ENCODE results near the gene LATS1. TPM values are rescaled to one million over a fixed set of nuclear protein-coding genes. Genes with fewer than 3 reads are reported as not detected.
"Not testable (repeated sequence)": the region's sequence is repeated elsewhere in the genome, so short reads cannot be mapped to it uniquely, and the experiment has no call there.

Gene LATS1
- polyA plus RNA-seq, 1 donor = 37.9 TPM

- no peak for DNase-seq
These were observed 15.3 kb upstream of the LATS1 start for GRCh38 chr6:149733089-149733720.

- DNase-seq = no peak
These were observed 11.9 kb upstream of the LATS1 start for GRCh38 chr6:149729824-149730223.

- no peak for DNase-seq
These were observed 10.8 kb upstream of the LATS1 start for GRCh38 chr6:149728499-149729234.

- DNase-seq = no peak
These were observed 10.0 kb upstream of the LATS1 start for GRCh38 chr6:149727793-149728498.

- DNase-seq = no peak
These were observed 7.9 kb upstream of the LATS1 start for GRCh38 chr6:149725785-149726184.

- no peak for DNase-seq
These were observed 6.0 kb upstream of the LATS1 start for GRCh38 chr6:149723771-149724417.

GRCh38 chr6:149723262-149723661, 5.4 kb upstream of the LATS1 start:
- DNase-seq = no peak

GRCh38 chr6:149719531-149719930, 1.6 kb upstream of the LATS1 start:
- no peak for DNase-seq

- no peak for DNase-seq
These were observed 680 bp downstream of the LATS1 start for GRCh38 chr6:149717255-149717587.

- no peak for DNase-seq
These were observed 1.5 kb downstream of the LATS1 start for GRCh38 chr6:149716181-149716963.

- DNase-seq = no peak
These were observed 3.5 kb downstream of the LATS1 start for GRCh38 chr6:149714442-149714841.

GRCh38 chr6:149711711-149712110, 6.2 kb downstream of the LATS1 start:
- DNase-seq = no peak

- DNase-seq = no peak
These were observed 16.2 kb downstream of the LATS1 start for GRCh38 chr6:149701714-149702113.

- DNase-seq = no peak
These were observed 18.8 kb downstream of the LATS1 start for GRCh38 chr6:149699150-149699549.

GRCh38 chr6:149698175-149698574, 19.7 kb downstream of the LATS1 start:
- DNase-seq = no peak

GRCh38 chr6:149696901-149697300, 21.0 kb downstream of the LATS1 start:
- DNase-seq = no peak

- DNase-seq = no peak
These were observed 23.0 kb downstream of the LATS1 start for GRCh38 chr6:149694921-149695320.

- DNase-seq = no peak
These were observed 26.7 kb downstream of the LATS1 start for GRCh38 chr6:149691201-149691600.

- no peak for DNase-seq
These were observed 31.7 kb downstream of the LATS1 start for GRCh38 chr6:149686230-149686629.

GRCh38 chr6:149683256-149683859, 34.5 kb downstream of the LATS1 start:
- DNase-seq = no peak

GRCh38 chr6:149681845-149682244, 36.1 kb downstream of the LATS1 start:
- not testable (repeated sequence) for DNase-seq

GRCh38 chr6:149681209-149681608, 36.7 kb downstream of the LATS1 start:
- DNase-seq = no peak
